ENCODE measurements around the gene NDUFAF2. TPM values are rescaled to one million over a fixed set of nuclear protein-coding genes. Genes with fewer than 3 reads are reported as not detected.

Gene NDUFAF2
- total RNA-seq, 6 experiments from 2014 or later, result 40.4 to 57.3 (median 51.5) TPM

GRCh38 chr5:61148515-61148914 lies 203.5 kb downstream of the NDUFAF2 start:
- no peak overlapping the region for H3K27ac Mint-ChIP-seq
- no peak for DNase-seq
- H3K27me3 Mint-ChIP-seq (ENCODE audit: insufficient read depth), result no peaks in the 10 kb centered on the region
- H3K36me3 Mint-ChIP-seq (ENCODE audit: low read depth), result peaks cover 4% of the 10 kb centered on the region; the same call in 1 of the 2 replicates
- TF ChIP-seq CTCF (IDR thresholded peaks at IDR 0.05), result no peak
- no peak overlapping the region for H3K4me3 Mint-ChIP-seq
- H3K4me1 Mint-ChIP-seq (ENCODE audit: low read depth), result no peaks in the 10 kb centered on the region; the same call in 1 of the 2 replicates
- H3K9me3 Mint-ChIP-seq, result no peaks in the 10 kb centered on the region

DNA sequence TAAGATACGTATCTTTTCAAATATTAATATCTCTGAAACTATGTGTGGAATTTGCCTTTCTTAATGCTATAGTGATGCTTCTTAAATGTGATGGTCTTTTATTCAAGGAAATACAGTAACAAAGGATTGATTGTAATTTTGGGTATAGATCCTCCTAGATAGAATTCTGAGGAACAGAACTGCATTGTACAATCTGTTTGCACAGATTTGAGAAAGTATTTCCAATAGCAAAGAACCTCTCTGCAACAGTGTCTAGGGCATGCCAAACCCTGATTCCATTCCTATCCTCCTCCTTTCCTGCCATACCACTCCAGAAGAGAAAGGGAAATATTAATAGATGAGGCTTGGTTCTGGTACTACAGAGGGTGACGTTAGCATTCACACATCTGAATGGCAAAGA lies 206.9 kb downstream of the NDUFAF2 start:
- no peak overlapping the region for H3K27ac Mint-ChIP-seq
- DNase-seq, result no peak
- H3K4me3 Mint-ChIP-seq, result no peak overlapping the region
- no peaks in the 10 kb centered on the region for H3K27me3 Mint-ChIP-seq (ENCODE audit: insufficient read depth)
- no peak for TF ChIP-seq CTCF (IDR thresholded peaks at IDR 0.05)
- H3K4me1 Mint-ChIP-seq (ENCODE audit: low read depth), result no peaks in the 10 kb centered on the region; the same call in 1 of the 2 replicates
- H3K36me3 Mint-ChIP-seq (ENCODE audit: low read depth), result peaks cover 26% of the 10 kb centered on the region
- no peaks in the 10 kb centered on the region for H3K9me3 Mint-ChIP-seq

GRCh38 chr5:61159070-61159469 lies 214.1 kb downstream of the NDUFAF2 start:
- TF ChIP-seq CTCF (IDR thresholded peaks at IDR 0.05), result peak; percentile 57
- Mint-ChIP-seq H3K36me3 (ENCODE audit: low read depth) (peaks cover 71% of the 10 kb centered on the region), H3K9me3 (no peaks in the 10 kb centered on the region), H3K4me3 (no peak overlapping the region), H3K27me3 (ENCODE audit: insufficient read depth) (no peaks in the 10 kb centered on the region), H3K27ac (no peak overlapping the region), H3K4me1 (ENCODE audit: low read depth) (peaks cover 42% of the 10 kb centered on the region)
- DNase-seq, result no peak

DNA sequence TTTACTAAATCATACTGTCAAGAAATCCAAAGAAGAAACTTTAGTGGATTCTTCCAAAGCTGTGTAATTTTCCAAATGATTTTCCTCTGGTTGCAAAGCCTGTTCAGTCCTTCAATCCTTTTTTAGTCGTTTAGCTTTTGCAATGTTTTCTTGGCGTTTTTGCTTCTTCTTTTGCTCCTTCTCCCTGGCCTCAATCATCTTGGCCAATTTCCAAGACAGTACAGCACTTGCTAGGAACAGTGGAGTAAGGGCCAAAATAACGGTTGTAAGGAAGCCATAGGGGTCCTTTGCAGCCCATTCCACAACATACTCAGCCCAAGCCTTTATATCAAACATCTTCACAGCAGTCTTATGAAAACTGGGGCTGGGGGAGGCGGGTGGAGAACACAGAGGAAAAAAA lies 214.8 kb downstream of the NDUFAF2 start:
- no peak for DNase-seq
- H3K4me3 Mint-ChIP-seq, result no peak overlapping the region
- peaks cover 45% of the 10 kb centered on the region for H3K4me1 Mint-ChIP-seq (ENCODE audit: low read depth)
- H3K9me3 Mint-ChIP-seq, result no peaks in the 10 kb centered on the region
- TF ChIP-seq CTCF (IDR thresholded peaks at IDR 0.05), result no peak
- H3K27me3 Mint-ChIP-seq (ENCODE audit: insufficient read depth), result no peaks in the 10 kb centered on the region; the same call in 1 of the 2 replicates
- H3K36me3 Mint-ChIP-seq (ENCODE audit: low read depth), result peaks cover 64% of the 10 kb centered on the region
- H3K27ac Mint-ChIP-seq, result no peak overlapping the region; the same call in 1 of the 2 replicates

DNA sequence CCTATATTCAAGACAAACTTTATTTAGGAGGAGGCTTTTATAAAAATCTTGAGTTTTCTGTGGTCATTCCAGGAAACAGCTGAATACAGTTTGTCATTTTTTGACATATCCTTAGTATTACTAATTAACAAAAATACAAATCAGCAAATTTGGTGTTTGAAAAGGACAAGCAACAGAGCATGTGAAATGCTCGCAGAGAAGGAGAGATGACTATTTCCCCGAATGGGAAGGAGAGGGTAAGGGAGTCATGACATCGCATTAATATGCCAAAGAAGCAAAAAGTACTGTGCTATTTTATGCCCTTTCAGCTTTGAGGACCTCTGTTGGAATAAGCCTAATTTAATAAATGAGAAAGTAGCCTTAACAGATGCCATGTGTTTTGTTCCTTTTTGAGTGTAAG lies 215.5 kb downstream of the NDUFAF2 start:
- no peak for DNase-seq
- Mint-ChIP-seq H3K27ac (no peak overlapping the region), H3K36me3 (ENCODE audit: low read depth) (peaks cover 57% of the 10 kb centered on the region), H3K4me1 (ENCODE audit: low read depth) (peaks cover 45% of the 10 kb centered on the region), H3K9me3 (no peaks in the 10 kb centered on the region), H3K27me3 (ENCODE audit: insufficient read depth) (no peaks in the 10 kb centered on the region; the same call in 1 of the 2 replicates), H3K4me3 (peak overlapping the region; percentile 97)
- no peak for TF ChIP-seq CTCF (IDR thresholded peaks at IDR 0.05)
